Vagina (tissue), 2 donors: Measurements from ENCODE around the gene THEM5.

Experiments
- POLR2A ChIP-seq, 2 donors: fragments of 450-650 bp; IDR thresholded peaks; one replicate each; pipeline ENCODE4 v1.6.1; 2017; ENCODE audit warnings: antibody characterized with exemption in 2 of 2, mild to moderate bottlenecking in 2 of 2, moderate library complexity in 2 of 2
- POLR2AphosphoS5 ChIP-seq, 2 donors: sonication (generic); formaldehyde crosslinking; IDR thresholded peaks; one replicate each; pipeline ENCODE4 v1.9.0; 2017; ENCODE audit warnings: antibody characterized with exemption in 2 of 2, mild to moderate bottlenecking in 2 of 2, low read depth in 1 of 2; ENCODE audit not compliant: insufficient read depth in 1 of 2
- TF ChIP-seq, protein P1 (sequence below), 3 experiments: fragments of 450-650 bp in 2 of 3; fragments of 200-600 bp in 1 of 3; sonication (generic) in 1 of 3; IDR thresholded peaks; one replicate each; pipeline ENCODE4 v1.5.1; 2017 to 2019; ENCODE audit warnings: antibody characterized with exemption in 3 of 3, mild to moderate bottlenecking in 2 of 3, moderate library complexity in 2 of 3

DNA sequence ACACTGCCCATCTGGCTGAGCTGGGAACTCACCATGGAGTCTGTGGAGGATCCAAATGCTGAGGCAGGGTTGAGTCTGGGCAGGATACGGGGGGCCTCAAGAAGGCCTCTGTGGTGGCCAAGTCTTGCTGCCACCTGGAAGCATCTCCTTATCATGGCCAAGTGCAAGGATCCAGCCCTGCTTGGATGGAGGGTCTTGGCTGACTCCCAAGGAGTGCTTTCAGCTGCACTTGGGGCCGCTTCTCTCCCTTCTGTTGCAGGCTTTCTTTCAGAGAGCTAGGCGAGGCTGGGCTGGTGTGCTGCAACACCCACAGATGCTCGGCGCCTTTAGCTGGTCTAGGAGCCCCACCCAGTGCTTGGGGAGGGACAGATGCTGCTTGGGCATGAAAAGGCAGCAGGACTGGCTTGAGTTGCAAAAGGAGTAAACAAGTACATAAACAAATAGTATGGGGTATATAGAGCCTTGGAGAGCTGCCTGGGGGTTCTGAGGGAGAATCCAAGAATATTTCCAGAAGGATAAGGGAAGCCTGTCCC is at the start of gene THEM5:
- TF ChIP-seq POLR2A (IDR thresholded peaks at IDR 0.05), result no peak
- no peak for TF ChIP-seq POLR2AphosphoS5 (IDR thresholded peaks at IDR 0.05; ENCODE audit: insufficient read depth in 1 of 2, low read depth in 1 of 2)
- TF ChIP-seq, protein P1, sequence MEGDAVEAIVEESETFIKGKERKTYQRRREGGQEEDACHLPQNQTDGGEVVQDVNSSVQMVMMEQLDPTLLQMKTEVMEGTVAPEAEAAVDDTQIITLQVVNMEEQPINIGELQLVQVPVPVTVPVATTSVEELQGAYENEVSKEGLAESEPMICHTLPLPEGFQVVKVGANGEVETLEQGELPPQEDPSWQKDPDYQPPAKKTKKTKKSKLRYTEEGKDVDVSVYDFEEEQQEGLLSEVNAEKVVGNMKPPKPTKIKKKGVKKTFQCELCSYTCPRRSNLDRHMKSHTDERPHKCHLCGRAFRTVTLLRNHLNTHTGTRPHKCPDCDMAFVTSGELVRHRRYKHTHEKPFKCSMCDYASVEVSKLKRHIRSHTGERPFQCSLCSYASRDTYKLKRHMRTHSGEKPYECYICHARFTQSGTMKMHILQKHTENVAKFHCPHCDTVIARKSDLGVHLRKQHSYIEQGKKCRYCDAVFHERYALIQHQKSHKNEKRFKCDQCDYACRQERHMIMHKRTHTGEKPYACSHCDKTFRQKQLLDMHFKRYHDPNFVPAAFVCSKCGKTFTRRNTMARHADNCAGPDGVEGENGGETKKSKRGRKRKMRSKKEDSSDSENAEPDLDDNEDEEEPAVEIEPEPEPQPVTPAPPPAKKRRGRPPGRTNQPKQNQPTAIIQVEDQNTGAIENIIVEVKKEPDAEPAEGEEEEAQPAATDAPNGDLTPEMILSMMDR (IDR thresholded peaks at IDR 0.05), result no peak
